PC-9 (cell line): ENCODE measurements around the gene MTUS2. TPM values are rescaled to one million over a fixed set of nuclear protein-coding genes. Genes with fewer than 3 reads are reported as not detected.

Experiments
- BruUV-seq: library from RNA; stranded (reverse); fragments of 400-500 nt; replicated peaks from 2 replicates; lab custom pipeline; 2021; lab: Mats Ljungman, UMichigan
- CTCF ChIA-PET: fragments of 300-600 bp; sonication (Branson Sonifier 250); formaldehyde crosslinking; loops from one replicate; lab custom pipeline; 2022; ENCODE audit warnings: antibody characterized with exemption; lab: Charles Lee
- POLR2A ChIA-PET: fragments of 300-600 bp; sonication (Branson Sonifier 250); formaldehyde crosslinking; loops from one replicate; lab custom pipeline; 2022; ENCODE audit warnings: antibody characterized with exemption; ENCODE audit not compliant: unreplicated experiment; lab: Charles Lee
- DNase-seq, 2 experiments: peaks; one replicate each; pipeline versions ENCODE4 v3.0.0 to v3.0.0-alpha.2; 2015 to 2022; ENCODE audit warnings: mixed read lengths in 1 of 2
- H2AFZ ChIP-seq: fragments of 200-600 bp; sonication (generic); 2 replicates; pipeline ENCODE4 v1.8.1; 2017; ENCODE audit warnings: antibody characterized with exemption
- H3F3A ChIP-seq: fragments of 200-600 bp; sonication (generic); 2 replicates; pipeline ENCODE4 v1.8.1; 2017; ENCODE audit warnings: antibody characterized with exemption, mild to moderate bottlenecking, low read depth; ENCODE audit not compliant: insufficient read depth
- H3K27ac ChIP-seq: fragments of 200-600 bp; sonication (generic); 2 replicates; pipeline ENCODE4 v1.6.1; 2016; ENCODE audit warnings: mixed run types
- H3K27me3 ChIP-seq: fragments of 200-600 bp; sonication (generic); 2 replicates; pipeline ENCODE4 v1.6.1; 2016; ENCODE audit warnings: low read depth, mixed run types; ENCODE audit not compliant: insufficient read depth
- H3K36me3 ChIP-seq: fragments of 200-600 bp; sonication (generic); 2 replicates; pipeline ENCODE4 v1.6.1; 2016; ENCODE audit warnings: low read depth, mixed run types
- H3K4me1 ChIP-seq: fragments of 200-600 bp; sonication (generic); replicated peaks from 2 replicates; pipeline ENCODE4 v1.6.1; 2016; ENCODE audit warnings: mixed run types; ENCODE audit not compliant: insufficient read depth
- H3K4me2 ChIP-seq: fragments of 200-600 bp; sonication (generic); 2 replicates; pipeline ENCODE4 v1.6.1; 2017; ENCODE audit warnings: mixed run types
- H3K4me3 ChIP-seq: fragments of 200-600 bp; sonication (generic); 2 replicates; pipeline ENCODE4 v1.6.1; 2016; ENCODE audit warnings: mixed run types
- H3K79me2 ChIP-seq: fragments of 200-600 bp; sonication (generic); 2 replicates; pipeline ENCODE4 v1.6.1; 2017; ENCODE audit warnings: low read depth, mixed run types
- H3K9me2 ChIP-seq: fragments of 200-600 bp; sonication (generic); 2 replicates; pipeline ENCODE4 v1.8.1; 2017; ENCODE audit warnings: mild to moderate bottlenecking; ENCODE audit not compliant: insufficient read depth
- H3K9me3 ChIP-seq: fragments of 200-600 bp; sonication (generic); 2 replicates; pipeline ENCODE4 v1.8.1; 2016; ENCODE audit warnings: low read depth; ENCODE audit not compliant: insufficient read depth
- H4K20me1 ChIP-seq: fragments of 200-600 bp; sonication (generic); 2 replicates; pipeline ENCODE4 v1.8.1; 2017; ENCODE audit not compliant: insufficient read depth
- EZH2 ChIP-seq: fragments of 200-600 bp; sonication (generic); IDR thresholded peaks from 2 replicates; pipeline ENCODE4 v1.8.0; 2017; ENCODE audit warnings: antibody characterized with exemption, low read depth
- intact Hi-C: fragments of 100-400 bp; cut with micrococcal nuclease; formaldehyde crosslinking; loops from one replicate; pipeline ENCODE4 v1.10.0; 2022; ENCODE audit not compliant: unreplicated experiment
- total RNA-seq: library from RNA; stranded (reverse); gene quantifications from 2 replicates; pipeline ENCODE4 v1.2.3, GENCODE V29; 2021
- TF ChIP-seq, protein P1 (sequence below): fragments of 200-600 bp; sonication (generic); conservative IDR thresholded peaks from 2 replicates; pipeline ENCODE4 v1.6.1; 2017; ENCODE audit warnings: mixed run types, antibody characterized with exemption, mild to moderate bottlenecking, moderate library complexity

Gene MTUS2
- total RNA-seq, 1 experiment from 2014 or later = not detected

DNA sequence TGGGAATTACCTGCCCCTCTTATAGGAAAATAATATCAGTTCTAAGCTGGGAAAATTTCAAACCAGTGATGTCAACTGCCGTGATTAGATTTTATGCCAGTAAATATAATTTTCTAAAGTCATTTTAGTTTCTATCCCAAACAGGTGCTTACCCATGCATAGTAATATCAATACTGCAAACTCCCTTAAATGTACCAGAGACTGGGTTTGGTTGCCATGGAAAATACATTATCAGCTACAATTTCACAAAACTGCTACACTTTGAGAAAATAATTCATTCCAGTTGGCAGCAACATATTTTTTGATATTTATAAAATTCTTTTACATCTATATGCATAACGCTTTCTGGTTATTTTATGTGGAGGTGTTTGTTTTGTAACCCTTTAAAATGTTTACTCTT, 631.8 kb downstream of the MTUS2 start:
- Histone ChIP-seq H3K36me3 (no peaks in the 10 kb centered on the region), H2AFZ (no peak overlapping the region), H3K27ac (no peak overlapping the region), H3K9me2 (no peaks in the 10 kb centered on the region), H3K4me1 (no peaks in the 10 kb centered on the region), H3K79me2 (no peaks in the 10 kb centered on the region), H3K4me2 (no peak overlapping the region), H3F3A (no peaks in the 10 kb centered on the region), H3K4me3 (no peak overlapping the region), H4K20me1 (no peaks in the 10 kb centered on the region), H3K9me3 (no peaks in the 10 kb centered on the region), H3K27me3 (peaks cover 46% of the 10 kb centered on the region)
- TF ChIP-seq EZH2 = no peak
- TF ChIP-seq, protein P1, sequence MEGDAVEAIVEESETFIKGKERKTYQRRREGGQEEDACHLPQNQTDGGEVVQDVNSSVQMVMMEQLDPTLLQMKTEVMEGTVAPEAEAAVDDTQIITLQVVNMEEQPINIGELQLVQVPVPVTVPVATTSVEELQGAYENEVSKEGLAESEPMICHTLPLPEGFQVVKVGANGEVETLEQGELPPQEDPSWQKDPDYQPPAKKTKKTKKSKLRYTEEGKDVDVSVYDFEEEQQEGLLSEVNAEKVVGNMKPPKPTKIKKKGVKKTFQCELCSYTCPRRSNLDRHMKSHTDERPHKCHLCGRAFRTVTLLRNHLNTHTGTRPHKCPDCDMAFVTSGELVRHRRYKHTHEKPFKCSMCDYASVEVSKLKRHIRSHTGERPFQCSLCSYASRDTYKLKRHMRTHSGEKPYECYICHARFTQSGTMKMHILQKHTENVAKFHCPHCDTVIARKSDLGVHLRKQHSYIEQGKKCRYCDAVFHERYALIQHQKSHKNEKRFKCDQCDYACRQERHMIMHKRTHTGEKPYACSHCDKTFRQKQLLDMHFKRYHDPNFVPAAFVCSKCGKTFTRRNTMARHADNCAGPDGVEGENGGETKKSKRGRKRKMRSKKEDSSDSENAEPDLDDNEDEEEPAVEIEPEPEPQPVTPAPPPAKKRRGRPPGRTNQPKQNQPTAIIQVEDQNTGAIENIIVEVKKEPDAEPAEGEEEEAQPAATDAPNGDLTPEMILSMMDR = no peak
- no peak for DNase-seq
- intact Hi-C loops = no loop called here
- no TSS peak for BruUV-seq
- ChIA-PET CTCF (no interaction called here), POLR2A (no interaction called here)

DNA sequence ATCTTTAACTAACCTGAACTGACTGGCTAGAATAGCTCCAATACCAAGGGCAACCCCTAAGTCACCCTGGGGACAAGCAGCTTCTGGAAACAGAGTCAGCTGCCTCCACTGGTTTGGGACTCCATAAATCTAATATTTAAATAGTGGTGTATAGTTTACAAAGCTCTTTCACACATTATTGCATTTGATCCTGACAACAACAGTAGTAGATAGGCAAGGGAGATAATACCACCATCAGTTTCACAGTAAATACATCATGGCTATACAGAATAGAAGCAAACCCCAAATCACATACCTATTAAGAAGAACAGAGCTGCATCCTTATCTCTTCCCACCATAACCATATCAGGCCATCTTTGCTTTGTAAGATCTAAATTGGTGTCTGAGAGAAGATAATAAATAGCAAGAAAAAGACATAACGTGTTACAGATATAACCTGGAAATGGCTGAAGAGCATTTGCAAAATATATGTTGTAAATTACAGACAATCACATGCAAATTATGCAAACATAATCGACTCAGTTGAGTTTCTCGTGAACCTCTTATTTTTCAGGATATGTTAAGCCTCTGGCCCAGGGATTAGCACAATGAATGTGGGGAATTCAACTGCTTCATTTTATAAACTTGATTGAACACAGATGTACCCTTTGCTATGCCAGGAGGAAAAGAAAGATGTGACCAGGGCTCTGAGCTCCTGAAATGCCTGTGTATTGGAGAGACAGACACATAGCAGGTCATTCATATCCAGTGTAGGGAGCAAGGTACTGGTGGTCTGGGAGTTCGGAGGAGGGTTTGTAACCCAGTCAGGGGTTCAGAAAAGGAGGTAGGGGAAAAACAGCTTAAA, 632.9 kb downstream of the MTUS2 start:
- H3K36me3 ChIP-seq = no peaks in the 10 kb centered on the region
- no peak overlapping the region for H3K4me3 ChIP-seq
- ChIA-PET POLR2A (no interaction called here), CTCF (no interaction called here)
- no peak overlapping the region for H3K4me2 ChIP-seq
- H3K27me3 ChIP-seq = peaks cover 40% of the 10 kb centered on the region
- intact Hi-C loops = no loop called here
- no peak overlapping the region for H2AFZ ChIP-seq
- no peak overlapping the region for H3K27ac ChIP-seq
- no peaks in the 10 kb centered on the region for H3K79me2 ChIP-seq
- BruUV-seq = no TSS peak
- no peak for DNase-seq
- no peaks in the 10 kb centered on the region for H3F3A ChIP-seq
- TF ChIP-seq EZH2 = no peak
- TF ChIP-seq, protein P1 = no peak
- H3K4me1 ChIP-seq = no peaks in the 10 kb centered on the region
- H3K9me2 ChIP-seq = no peaks in the 10 kb centered on the region
- no peaks in the 10 kb centered on the region for H4K20me1 ChIP-seq
- no peaks in the 10 kb centered on the region for H3K9me3 ChIP-seq

DNA sequence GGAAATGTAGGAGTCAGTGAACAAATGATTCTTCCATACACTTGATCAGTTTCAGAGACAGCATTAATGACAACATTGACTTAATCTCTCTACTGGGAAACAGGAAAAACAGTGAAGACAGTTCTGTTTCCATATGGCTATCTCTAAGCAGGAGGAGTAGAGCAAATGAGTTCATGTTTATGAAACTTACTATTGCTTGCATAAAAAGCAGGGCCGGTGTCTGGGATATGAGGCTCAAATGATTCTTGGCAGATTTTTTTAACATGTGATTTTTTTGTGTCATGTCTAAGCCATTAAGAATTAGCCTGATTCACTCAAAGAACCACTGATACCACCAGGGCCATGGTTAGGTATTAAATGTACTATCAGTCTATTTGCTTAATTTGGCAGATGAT, 633.5 kb downstream of the MTUS2 start:
- DNase-seq = no peak
- Histone ChIP-seq H3K36me3 (no peaks in the 10 kb centered on the region), H3K27me3 (peaks cover 40% of the 10 kb centered on the region), H3K27ac (no peak overlapping the region), H3K9me3 (no peaks in the 10 kb centered on the region), H3K4me1 (no peaks in the 10 kb centered on the region), H3K79me2 (no peaks in the 10 kb centered on the region), H3K4me3 (no peak overlapping the region), H3K4me2 (no peak overlapping the region), H3K9me2 (no peaks in the 10 kb centered on the region), H3F3A (no peaks in the 10 kb centered on the region), H4K20me1 (no peaks in the 10 kb centered on the region), H2AFZ (no peak overlapping the region)
- BruUV-seq = no TSS peak
- ChIA-PET POLR2A (no interaction called here), CTCF (no interaction called here)
- no peak for TF ChIP-seq EZH2
- TF ChIP-seq, protein P1 = no peak
- intact Hi-C loops = no loop called here
